Panc1 (cell line): ENCODE data around the gene PIP5K1C.

Experiments used
- POLR2AphosphoS5 ChIP-seq: IDR thresholded peaks from 2 replicates; pipeline ENCODE4 v1.6.1; 2012; ENCODE audit warnings: mild to moderate bottlenecking, low read depth, low read length, moderate library complexity
- SIN3A ChIP-seq: IDR thresholded peaks from 2 replicates; pipeline ENCODE4 v1.6.1; 2012; ENCODE audit warnings: low read depth, mild to moderate bottlenecking, low read length, moderate library complexity, borderline replicate concordance; ENCODE audit not compliant: insufficient read depth
- TCF7L2 ChIP-seq: IDR thresholded peaks from 2 replicates; pipeline ENCODE4 v1.6.1; 2011; ENCODE audit warnings: mild to moderate bottlenecking, low read depth, low read length, inconsistent platforms
- TF ChIP-seq, protein P1 (sequence below): fragments of 450-650 bp; IDR thresholded peaks from 2 replicates; pipeline ENCODE4 v1.5.1; 2017; ENCODE audit warnings: mild to moderate bottlenecking
- TF ChIP-seq, protein P2 (sequence below), 2 experiments: IDR thresholded peaks; 2 replicates each; pipeline ENCODE4 v1.6.1; 2011 to 2012; ENCODE audit warnings: low read depth in 2 of 2, control low read depth in 1 of 2, low read length in 1 of 2, mild to moderate bottlenecking in 1 of 2, moderate library complexity in 1 of 2; ENCODE audit not compliant: insufficient read depth in 1 of 2

DNA sequence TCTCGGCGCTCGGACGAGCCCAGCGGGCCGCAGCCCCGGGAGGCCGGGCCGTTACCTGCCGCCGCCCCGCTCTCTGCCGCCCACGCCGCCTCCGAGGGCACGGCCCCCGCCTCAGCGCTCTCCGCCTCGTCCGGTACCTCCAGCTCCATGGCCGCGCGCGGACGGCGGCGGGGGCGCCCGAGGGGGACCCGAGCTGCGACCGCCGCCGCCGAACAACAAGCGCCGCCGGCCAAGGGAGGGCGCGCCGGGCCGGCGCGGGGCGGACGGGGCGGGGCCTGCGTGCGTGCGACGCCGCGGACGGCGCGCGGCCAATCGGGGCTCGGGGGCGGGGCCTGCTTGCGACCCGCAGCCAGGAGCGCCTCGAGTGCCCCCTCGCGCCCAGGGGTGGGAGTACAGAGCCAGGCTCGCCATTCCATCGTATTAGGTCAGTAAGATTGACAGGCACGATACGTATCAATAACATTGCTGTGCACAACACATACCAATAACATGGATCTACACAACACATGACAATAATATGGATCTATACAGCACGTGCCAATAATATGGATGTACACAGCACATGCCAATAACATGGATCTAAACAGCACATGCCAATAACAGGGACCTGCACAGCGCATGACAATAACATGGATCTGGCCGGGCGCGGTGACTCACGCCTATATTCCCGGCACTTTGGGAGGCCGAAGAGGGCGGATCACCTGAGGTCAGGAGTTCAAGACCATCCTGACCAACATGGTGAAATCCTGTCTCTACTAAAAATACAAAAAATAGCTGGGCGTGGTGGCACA, at the start of gene PIP5K1C:
- TF ChIP-seq, protein P1, sequence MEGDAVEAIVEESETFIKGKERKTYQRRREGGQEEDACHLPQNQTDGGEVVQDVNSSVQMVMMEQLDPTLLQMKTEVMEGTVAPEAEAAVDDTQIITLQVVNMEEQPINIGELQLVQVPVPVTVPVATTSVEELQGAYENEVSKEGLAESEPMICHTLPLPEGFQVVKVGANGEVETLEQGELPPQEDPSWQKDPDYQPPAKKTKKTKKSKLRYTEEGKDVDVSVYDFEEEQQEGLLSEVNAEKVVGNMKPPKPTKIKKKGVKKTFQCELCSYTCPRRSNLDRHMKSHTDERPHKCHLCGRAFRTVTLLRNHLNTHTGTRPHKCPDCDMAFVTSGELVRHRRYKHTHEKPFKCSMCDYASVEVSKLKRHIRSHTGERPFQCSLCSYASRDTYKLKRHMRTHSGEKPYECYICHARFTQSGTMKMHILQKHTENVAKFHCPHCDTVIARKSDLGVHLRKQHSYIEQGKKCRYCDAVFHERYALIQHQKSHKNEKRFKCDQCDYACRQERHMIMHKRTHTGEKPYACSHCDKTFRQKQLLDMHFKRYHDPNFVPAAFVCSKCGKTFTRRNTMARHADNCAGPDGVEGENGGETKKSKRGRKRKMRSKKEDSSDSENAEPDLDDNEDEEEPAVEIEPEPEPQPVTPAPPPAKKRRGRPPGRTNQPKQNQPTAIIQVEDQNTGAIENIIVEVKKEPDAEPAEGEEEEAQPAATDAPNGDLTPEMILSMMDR: peak; percentile 88
- TF ChIP-seq POLR2AphosphoS5 (no peak), TCF7L2 (no peak), SIN3A (no peak)
- TF ChIP-seq, protein P2, sequence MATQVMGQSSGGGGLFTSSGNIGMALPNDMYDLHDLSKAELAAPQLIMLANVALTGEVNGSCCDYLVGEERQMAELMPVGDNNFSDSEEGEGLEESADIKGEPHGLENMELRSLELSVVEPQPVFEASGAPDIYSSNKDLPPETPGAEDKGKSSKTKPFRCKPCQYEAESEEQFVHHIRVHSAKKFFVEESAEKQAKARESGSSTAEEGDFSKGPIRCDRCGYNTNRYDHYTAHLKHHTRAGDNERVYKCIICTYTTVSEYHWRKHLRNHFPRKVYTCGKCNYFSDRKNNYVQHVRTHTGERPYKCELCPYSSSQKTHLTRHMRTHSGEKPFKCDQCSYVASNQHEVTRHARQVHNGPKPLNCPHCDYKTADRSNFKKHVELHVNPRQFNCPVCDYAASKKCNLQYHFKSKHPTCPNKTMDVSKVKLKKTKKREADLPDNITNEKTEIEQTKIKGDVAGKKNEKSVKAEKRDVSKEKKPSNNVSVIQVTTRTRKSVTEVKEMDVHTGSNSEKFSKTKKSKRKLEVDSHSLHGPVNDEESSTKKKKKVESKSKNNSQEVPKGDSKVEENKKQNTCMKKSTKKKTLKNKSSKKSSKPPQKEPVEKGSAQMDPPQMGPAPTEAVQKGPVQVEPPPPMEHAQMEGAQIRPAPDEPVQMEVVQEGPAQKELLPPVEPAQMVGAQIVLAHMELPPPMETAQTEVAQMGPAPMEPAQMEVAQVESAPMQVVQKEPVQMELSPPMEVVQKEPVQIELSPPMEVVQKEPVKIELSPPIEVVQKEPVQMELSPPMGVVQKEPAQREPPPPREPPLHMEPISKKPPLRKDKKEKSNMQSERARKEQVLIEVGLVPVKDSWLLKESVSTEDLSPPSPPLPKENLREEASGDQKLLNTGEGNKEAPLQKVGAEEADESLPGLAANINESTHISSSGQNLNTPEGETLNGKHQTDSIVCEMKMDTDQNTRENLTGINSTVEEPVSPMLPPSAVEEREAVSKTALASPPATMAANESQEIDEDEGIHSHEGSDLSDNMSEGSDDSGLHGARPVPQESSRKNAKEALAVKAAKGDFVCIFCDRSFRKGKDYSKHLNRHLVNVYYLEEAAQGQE (IDR thresholded peaks at IDR 0.05; ENCODE audit: insufficient read depth in 1 of 2, low read depth in 2 of 2, low read length in 1 of 2): no peak
